HTR-8/SVneo (cell line): ENCODE results near the gene DNAH10.
A peak's percentile ranks its signal among the peaks of the same experiment; 100 is the strongest.

Source experiments
- DNase-seq: peaks from one replicate; pipeline ENCODE4 v3.0.0; 2011; ENCODE audit warnings: low spot score, mixed read lengths; ENCODE audit not compliant: insufficient read length
- FAIRE-seq: peaks from 2 replicates; lab custom pipeline; 2011; peaks lifted over from hg19 to GRCh38; lab: Jason Lieb, UNC

DNAH10 gene

DNA sequence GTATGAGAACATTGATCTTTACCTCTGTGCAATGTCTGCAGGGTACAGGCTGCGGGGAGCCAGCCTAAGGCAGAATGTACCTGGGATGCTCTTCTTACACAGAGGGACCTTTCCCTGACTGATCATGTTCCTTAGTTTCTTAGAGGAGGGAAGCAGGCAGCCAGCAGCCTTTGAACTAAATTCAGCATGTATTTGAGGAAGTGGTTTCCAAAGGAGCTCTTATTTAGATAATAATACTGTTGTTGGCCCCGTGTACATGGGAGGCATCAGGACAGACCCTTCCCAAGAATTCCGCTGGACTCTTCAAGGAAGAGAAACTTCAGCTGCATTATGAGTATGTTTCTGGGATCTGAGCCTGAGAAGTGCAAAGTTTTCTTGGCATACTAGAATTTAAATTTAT lies 111.7 kb downstream of the DNAH10 start:
- DNase-seq, result no peak
- no peak for FAIRE-seq

GRCh38 chr12:123877968-123878367 lies 115.9 kb downstream of the DNAH10 start:
- no peak for FAIRE-seq
- DNase-seq, result no peak

GRCh38 chr12:123879101-123879500 lies 117.0 kb downstream of the DNAH10 start:
- no peak for DNase-seq
- no peak for FAIRE-seq

DNA sequence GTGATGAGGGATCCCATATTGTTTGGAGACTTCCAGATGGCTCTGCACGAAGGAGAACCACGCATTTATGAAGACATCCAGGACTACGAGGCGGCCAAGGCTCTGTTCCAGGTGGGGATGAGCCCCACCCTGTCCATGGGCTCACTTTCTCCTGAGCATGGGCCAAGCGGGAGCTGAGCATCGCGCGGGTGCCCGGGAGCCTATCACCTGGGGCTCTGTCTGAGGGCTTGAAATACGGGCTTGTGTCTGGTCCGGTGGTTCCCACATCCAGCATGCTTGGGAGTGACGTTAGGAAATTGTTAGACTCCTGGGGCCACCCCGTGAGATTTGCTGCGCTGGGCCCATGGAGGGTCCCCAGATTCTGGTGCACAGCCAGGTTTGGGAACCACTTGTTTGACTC lies 117.6 kb downstream of the DNAH10 start:
- FAIRE-seq, result no peak
- no peak for DNase-seq

GRCh38 chr12:123882161-123882705 lies 120.1 kb downstream of the DNAH10 start:
- DNase-seq (no peak), FAIRE-seq (no peak)

- peak; percentile 4 for FAIRE-seq
- no peak for DNase-seq
Observed at GRCh38 chr12:123886258-123886657, 124.2 kb downstream of the DNAH10 start.

DNA sequence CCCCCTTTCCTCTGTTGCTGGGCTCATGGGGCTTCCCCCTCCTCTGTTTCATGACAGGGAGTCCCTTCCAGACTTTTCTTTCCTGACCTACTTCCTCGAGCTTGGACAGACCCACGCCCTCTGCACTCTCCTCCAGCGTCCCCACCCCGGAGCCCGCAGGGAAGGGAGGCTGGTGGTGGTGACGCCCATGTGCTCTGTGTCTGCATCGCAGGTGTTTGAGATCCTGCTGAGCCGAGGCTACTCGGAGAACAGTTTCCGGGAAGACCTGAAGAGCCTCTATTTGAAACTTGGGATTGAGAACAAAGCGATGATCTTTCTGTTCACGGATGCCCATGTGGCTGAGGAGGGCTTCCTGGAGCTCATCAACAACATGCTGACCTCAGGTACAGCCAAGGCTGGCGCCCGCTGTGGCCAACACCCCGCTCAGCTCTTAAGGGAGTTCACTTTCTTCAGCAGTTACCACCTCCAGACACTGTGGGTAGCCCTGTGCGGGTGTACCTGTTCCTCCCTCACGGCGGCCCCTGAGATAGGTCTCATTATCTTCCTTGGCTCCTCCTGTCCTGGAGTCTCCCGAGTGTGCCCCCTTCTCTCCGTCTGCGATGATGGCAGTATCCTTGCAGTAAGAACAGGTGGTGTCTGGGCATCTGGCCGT lies 125.0 kb downstream of the DNAH10 start:
- FAIRE-seq (no peak), DNase-seq (no peak)

DNA sequence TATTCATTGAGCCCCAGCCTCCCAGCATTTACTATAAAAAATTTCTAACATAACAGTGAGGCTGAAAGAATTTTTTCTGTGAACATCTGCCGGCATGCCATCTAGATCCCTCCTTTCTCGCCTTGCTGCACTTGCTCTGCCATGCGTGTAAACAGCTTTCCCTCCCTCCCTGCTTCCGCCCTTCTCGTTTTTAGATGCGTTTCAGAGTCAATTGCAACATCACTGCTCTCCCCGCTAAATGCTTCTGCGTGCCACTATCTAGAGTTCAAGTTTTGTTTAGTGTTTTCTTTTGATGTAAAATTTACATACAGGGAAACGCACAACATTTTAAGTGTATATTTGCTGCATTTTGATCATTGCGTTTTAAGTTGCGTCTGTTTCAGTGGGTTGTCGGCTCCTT lies 126.9 kb downstream of the DNAH10 start:
- DNase-seq (no peak), FAIRE-seq (no peak)

DNA sequence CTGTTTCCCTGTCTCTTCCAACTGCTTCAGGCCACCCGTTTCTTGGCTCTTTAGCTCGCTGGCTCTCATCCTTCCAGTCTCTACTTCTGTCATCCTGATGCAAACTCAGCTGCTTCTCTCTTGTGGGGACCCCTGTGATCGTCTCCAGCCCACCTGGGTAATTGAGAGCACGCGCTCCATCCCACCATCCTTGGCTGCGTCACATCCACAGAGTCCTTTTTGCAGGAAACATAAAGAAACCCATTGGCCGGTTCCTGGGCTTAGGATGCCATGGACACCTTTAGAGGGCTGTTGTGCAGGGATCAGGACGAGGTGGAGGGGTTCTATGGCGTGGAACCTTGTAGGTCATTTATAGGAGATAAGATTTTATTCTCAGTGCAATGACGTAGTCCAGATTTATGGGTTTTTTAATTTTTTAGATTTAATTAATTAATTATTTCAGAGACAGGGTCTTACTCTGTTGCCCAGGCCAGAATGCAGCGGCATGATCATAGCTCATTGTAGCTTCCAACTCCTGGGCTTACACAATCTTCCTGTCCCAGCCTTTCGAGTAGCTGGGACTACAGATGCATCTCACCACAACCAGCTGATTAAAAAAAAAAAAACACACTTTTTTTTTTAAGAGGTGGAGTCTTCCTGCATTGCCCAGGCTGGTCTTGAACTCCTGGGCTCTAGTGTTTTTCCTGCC lies 127.9 kb downstream of the DNAH10 start:
- DNase-seq (no peak), FAIRE-seq (no peak)

- DNase-seq (no peak), FAIRE-seq (no peak)
Observed at GRCh38 chr12:123890536-123890902, 128.4 kb downstream of the DNAH10 start.

DNA sequence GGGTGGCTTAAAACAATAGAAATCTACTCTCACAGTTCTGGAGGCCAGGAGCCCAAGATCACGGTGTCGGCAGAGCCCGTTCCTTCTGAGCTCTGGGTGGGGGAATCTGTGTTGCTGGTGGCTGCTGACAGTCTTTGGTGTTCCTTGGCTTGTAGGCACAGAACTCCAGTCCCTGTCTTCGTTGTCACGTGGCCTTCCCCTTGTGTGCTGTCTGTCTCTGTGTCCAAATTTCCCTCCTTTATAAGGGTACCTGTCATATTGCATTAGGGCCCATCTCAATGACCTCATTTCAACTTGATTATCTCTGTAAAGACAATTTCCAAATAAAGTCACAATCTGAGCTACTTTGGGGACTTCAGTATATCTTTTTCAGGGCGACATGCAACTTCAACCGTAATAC lies 128.9 kb downstream of the DNAH10 start:
- FAIRE-seq, result no peak
- DNase-seq, result no peak

DNA sequence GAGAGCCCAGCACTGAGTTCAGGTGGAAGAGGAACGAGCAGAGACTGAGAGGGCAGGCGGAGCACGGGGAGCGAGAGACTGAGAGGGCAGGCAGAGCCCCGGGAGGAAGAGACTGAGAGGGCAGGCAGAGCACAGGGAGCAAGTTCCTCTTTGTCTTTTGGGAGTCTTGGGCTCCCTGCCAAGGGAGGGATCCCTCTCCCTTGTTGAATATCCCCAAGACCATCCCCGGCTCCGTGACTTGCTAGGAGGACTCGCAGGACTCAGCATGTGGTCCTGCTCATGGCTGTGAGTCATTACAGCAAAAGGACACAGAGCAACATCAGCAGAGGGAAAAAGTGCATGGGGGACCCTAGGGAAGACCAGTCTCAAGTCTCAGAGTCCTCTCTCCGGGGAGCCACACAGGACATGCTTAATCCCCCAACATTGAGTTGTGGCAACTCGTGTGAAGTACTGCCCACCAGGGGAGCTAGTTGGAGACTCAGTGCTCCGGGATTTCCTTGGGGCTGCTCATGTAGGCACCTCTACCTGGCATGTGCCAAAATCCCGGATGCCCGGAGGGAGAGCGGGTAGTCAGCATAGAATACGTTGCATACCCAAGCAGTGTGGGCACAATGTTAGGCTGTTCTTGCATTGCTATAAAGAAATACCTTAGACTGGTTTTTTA lies 129.5 kb downstream of the DNAH10 start:
- no peak for DNase-seq
- FAIRE-seq, result no peak

DNA sequence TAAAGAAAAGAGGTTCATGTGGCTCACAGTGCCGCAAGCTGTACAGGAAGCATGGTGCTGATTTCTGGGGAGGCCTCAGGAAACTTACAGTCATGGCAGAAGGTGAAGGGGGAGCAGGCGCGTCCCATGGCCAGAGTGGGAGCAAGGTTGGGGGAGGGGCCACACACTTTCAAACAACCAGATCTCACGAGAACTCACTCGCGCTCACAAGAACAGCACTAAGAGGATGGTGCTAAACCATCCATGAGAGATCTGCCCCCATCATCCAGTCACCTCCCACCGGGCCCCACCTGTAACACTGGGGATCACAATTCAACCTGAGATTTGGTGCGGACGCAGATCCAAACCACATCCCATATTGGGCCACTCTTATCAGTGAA lies 130.1 kb downstream of the DNAH10 start:
- DNase-seq, result no peak
- no peak for FAIRE-seq

DNA sequence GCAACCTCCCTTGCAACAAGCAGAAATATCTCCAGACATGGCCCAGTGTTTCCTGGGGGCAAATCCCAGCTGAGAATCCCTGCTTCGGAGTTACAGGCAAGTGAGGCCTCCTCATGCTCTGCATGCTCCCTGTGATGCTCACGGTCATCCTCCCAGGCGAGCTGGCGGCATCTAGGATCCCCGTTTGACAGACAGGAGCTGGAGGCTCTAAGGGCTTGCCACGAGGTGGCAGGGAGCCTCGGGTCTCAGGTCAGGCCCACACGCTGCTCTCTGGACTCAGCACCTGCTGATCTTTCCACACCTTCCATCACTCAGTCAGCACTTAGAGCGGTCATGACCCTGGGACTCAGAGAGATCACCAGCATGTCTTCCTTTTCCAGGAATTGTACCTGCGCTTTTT lies 130.8 kb downstream of the DNAH10 start:
- no peak for DNase-seq
- FAIRE-seq, result no peak

DNA sequence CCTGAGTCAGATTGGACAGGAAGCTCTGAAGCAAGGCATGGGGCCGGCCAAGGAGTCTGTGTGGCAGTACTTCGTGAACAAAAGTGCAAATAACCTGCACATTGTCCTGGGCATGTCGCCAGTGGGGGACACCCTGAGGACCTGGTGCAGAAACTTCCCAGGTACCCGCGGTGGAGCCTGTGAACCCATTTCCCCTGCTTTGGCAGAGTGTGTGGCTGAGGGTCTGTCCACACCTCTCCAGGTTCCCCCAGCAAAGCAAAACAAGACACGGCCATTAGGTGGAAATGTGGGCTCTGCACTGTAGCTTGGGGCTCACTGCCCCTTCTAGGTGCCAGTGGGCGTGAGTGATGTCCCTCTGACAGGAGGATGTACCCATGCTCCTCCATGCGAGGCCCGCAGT lies 131.2 kb downstream of the DNAH10 start:
- FAIRE-seq (no peak), DNase-seq (no peak)

GRCh38 chr12:123894823-123895345 lies 132.8 kb downstream of the DNAH10 start:
- no peak for FAIRE-seq

GRCh38 chr12:123895451-123895850 lies 133.3 kb downstream of the DNAH10 start:
- FAIRE-seq (no peak), DNase-seq (no peak)

More at GRCh38 chr12:123894823-123895345, 132.8 kb downstream of the DNAH10 start:
- DNase-seq, result no peak

- DNase-seq (no peak), FAIRE-seq (no peak)
Observed at GRCh38 chr12:123896767-123897166, 134.7 kb downstream of the DNAH10 start.

GRCh38 chr12:123897221-123897620 lies 135.1 kb downstream of the DNAH10 start:
- no peak for FAIRE-seq
- no peak for DNase-seq

DNA sequence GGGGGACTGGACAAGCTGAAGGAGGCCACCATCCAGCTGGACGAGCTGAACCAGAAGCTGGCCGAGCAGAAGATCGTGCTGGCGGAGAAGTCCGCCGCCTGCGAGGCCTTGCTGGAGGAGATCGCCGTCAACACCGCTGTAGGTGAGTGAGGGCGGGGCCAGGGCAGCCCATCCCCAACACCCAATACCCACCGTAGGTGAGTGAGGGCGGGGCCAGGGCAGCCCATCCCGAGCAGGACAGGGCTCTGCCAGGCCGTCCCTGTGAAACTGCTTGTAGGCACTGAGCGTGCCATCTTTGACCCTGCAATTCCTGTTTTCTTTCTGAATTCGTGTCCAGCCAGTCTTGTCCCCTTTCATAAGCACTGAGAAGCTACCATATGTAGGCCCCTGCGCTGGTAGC lies 136.6 kb downstream of the DNAH10 start:
- no peak for FAIRE-seq

DNA sequence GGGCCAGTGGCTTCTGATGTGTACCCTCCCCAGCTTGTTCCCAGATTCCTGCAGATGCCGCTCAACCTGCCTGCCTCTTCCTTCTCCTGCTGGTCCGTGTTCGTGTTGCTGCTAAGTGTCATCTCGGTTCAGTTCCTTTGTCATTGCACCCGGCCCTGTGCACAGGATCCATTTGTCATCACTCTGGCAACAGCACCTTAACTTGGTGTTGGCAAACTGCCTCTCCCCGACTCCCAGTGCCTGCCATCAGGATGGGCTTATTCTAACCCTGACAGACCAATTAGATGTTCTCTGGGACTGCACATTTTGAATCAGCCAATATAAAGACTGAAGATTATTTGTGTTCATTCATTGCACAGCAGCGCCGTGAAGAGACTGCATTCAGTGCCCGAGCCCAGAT lies 137.3 kb downstream of the DNAH10 start:
- no peak for FAIRE-seq
- DNase-seq, result no peak

More for the DNA sequence above, 136.6 kb downstream of the DNAH10 start:
- no peak for DNase-seq
